ENCODE measurements around the gene WDR54. TPM values are rescaled to one million over a fixed set of nuclear protein-coding genes. Genes with fewer than 3 reads are reported as not detected.
"Not testable (repeated sequence)": the region's sequence is repeated elsewhere in the genome, so short reads cannot be mapped to it uniquely, and the experiment has no call there.

The WDR54 gene
- total RNA-seq, 2 donors from 2014 or later = 0.99 to 14.3 TPM

GRCh38 chr2:74459503-74460118 lies 38.1 kb downstream of the WDR54 start:
- H3K36me3 ChIP-seq (replicated peaks in 1 of 2; ENCODE audit: insufficient read depth in 1 of 2, low read depth in 2 of 2); H3K4me3 ChIP-seq; ATAC-seq; H3K27ac ChIP-seq; DNase-seq; H3K9me3 ChIP-seq; H3K27me3 ChIP-seq; intact Hi-C loops (cut with DNase I): not testable (repeated sequence)
- peaks cover 54% of the 10 kb centered on the region for H3K4me1 ChIP-seq
- WGBS, 2 donors = 65 to 70% methylated on average over 12 of the region's 13 CpGs
- TF ChIP-seq POLR2A (IDR thresholded peaks at IDR 0.05) = peak in 2 of 3 donors; percentile 11 to 22

GRCh38 chr2:74460187-74460586 lies 38.7 kb downstream of the WDR54 start:
- H3K9me3 ChIP-seq; intact Hi-C loops (cut with DNase I); H3K27me3 ChIP-seq; ATAC-seq; DNase-seq; H3K36me3 ChIP-seq (replicated peaks in 1 of 2; ENCODE audit: insufficient read depth in 1 of 2, low read depth in 2 of 2); H3K4me3 ChIP-seq; H3K27ac ChIP-seq: not testable (repeated sequence)
- peaks cover 52% of the 10 kb centered on the region for H3K4me1 ChIP-seq
- WGBS, 2 donors = 62 to 86% methylated on average over 3 to 10 of the region's 10 CpGs

GRCh38 chr2:74461187-74462053 lies 39.9 kb downstream of the WDR54 start:
- TF ChIP-seq CTCF (IDR thresholded peaks at IDR 0.05) = peak in 1 of 7 experiments; percentile 4
- no peak for TF ChIP-seq POLR2A (IDR thresholded peaks at IDR 0.05)
- Histone ChIP-seq H3K27me3 (no peaks in the 10 kb centered on the region), H3K4me1 (peaks cover 47% of the 10 kb centered on the region), H3K27ac (no peak overlapping the region), H3K4me3 (no peak overlapping the region), H3K36me3 (replicated peaks in 1 of 2; ENCODE audit: insufficient read depth in 1 of 2, low read depth in 2 of 2) (no peaks in the 10 kb centered on the region), H3K9me3 (no peaks in the 10 kb centered on the region)
- intact Hi-C loops (cut with DNase I) = no loop called here
- ATAC-seq (no peak), DNase-seq (peak in 1 of 4 donors; percentile 18)
- WGBS, 2 donors = 91% methylated on average over 17 to 25 of the region's 27 CpGs

GRCh38 chr2:74462054-74462785 lies 40.7 kb downstream of the WDR54 start:
- no peak overlapping the region for H3K4me3 ChIP-seq
- no peak overlapping the region for H3K27ac ChIP-seq
- no peak for DNase-seq
- H3K9me3 ChIP-seq = no peaks in the 10 kb centered on the region
- H3K27me3 ChIP-seq = no peaks in the 10 kb centered on the region
- ATAC-seq = no peak
- no peak for TF ChIP-seq CTCF (IDR thresholded peaks at IDR 0.05)
- no peak for TF ChIP-seq POLR2A (IDR thresholded peaks at IDR 0.05)
- no peaks in the 10 kb centered on the region for H3K36me3 ChIP-seq (replicated peaks in 1 of 2; ENCODE audit: insufficient read depth in 1 of 2, low read depth in 2 of 2)
- peaks cover 41% of the 10 kb centered on the region for H3K4me1 ChIP-seq
- intact Hi-C loops (cut with DNase I) = no loop called here
- 89 to 91% methylated on average over 9 to 20 of the region's 20 CpGs for WGBS, 2 donors

DNA sequence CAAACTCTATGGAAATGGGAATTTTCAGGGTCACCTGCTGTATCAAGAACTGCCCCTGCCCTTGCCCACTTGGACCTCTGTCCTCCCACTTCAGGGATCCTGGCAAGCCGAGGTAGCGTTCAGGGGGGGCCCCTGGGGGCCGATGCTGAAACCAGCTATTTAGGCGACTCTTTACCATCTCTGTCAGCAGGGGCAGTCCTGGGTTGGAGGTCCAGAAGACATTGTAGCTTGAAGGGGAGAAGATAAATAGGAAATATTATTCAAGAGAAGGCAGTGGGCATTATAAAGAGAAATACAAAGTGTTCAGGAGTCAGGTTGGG lies 41.2 kb downstream of the WDR54 start:
- no peak for DNase-seq
- Histone ChIP-seq H3K36me3 (replicated peaks in 1 of 2; ENCODE audit: insufficient read depth in 1 of 2, low read depth in 2 of 2) (no peaks in the 10 kb centered on the region), H3K4me3 (no peak overlapping the region), H3K4me1 (peaks cover 41% of the 10 kb centered on the region), H3K27ac (no peak overlapping the region), H3K27me3 (no peaks in the 10 kb centered on the region), H3K9me3 (no peaks in the 10 kb centered on the region)
- TF ChIP-seq CTCF (IDR thresholded peaks at IDR 0.05) = no peak
- no peak for TF ChIP-seq POLR2A (IDR thresholded peaks at IDR 0.05)
- WGBS, 2 donors = 80 to 87% methylated on average over 4 of the region's 4 CpGs
- intact Hi-C loops (cut with DNase I) = no loop called here
- no peak for ATAC-seq

All from body of pancreas (tissue), 4 donors.